DMS114 treated with DMSO at 0.1 percent for 48 hours (cell line): ENCODE results near the gene GUCY2C.
"Not testable (repeated sequence)": the region's sequence is repeated elsewhere in the genome, so short reads cannot be mapped to it uniquely, and the experiment has no call there.

Source experiments
- DNase-seq: peaks from one replicate; lab custom pipeline; 2025; ENCODE audit not compliant: unreplicated experiment; lab: John Stamatoyannopoulos, UW

Gene GUCY2C

GRCh38 chr12:14696265-14696741 lies at the start of gene GUCY2C:
Gene GUCY2C, minus strand, starts transcription at chr12:14696599. Its CDS starts 151 bp downstream, at chr12:14696448.
- no peak for DNase-seq

GRCh38 chr12:14743061-14743460 lies 46.7 kb upstream of the GUCY2C start:
- no peak for DNase-seq

GRCh38 chr12:14741942-14742341 lies 45.5 kb upstream of the GUCY2C start:
- no peak for DNase-seq

GRCh38 chr12:14741153-14741552 lies 44.8 kb upstream of the GUCY2C start:
- no peak for DNase-seq

GRCh38 chr12:14736441-14736840 lies 40.0 kb upstream of the GUCY2C start:
- not testable (repeated sequence) for DNase-seq

- no peak for DNase-seq
Observed at GRCh38 chr12:14731821-14732220, 35.4 kb upstream of the GUCY2C start.

GRCh38 chr12:14729586-14729985 lies 33.2 kb upstream of the GUCY2C start:
- no peak for DNase-seq

GRCh38 chr12:14723763-14724162 lies 27.4 kb upstream of the GUCY2C start:
- DNase-seq, result peak; percentile 69

GRCh38 chr12:14716848-14717444 lies 20.5 kb upstream of the GUCY2C start:
- peak; percentile 43 for DNase-seq

GRCh38 chr12:14714437-14714836 lies 18.0 kb upstream of the GUCY2C start:
- no peak for DNase-seq

- DNase-seq, result no peak
Observed at GRCh38 chr12:14710632-14711320, 14.4 kb upstream of the GUCY2C start.

- DNase-seq, result no peak
Observed at GRCh38 chr12:14701809-14702568, 5.6 kb upstream of the GUCY2C start.

- DNase-seq, result no peak
Observed at GRCh38 chr12:14700935-14701334, 4.5 kb upstream of the GUCY2C start.

GRCh38 chr12:14699923-14700322 lies 3.5 kb upstream of the GUCY2C start:
- no peak for DNase-seq

GRCh38 chr12:14698555-14698954 lies 2.2 kb upstream of the GUCY2C start:
- DNase-seq, result no peak

GRCh38 chr12:14695715-14696141 lies 671 bp downstream of the GUCY2C start:
- no peak for DNase-seq

- DNase-seq, result no peak
Observed at GRCh38 chr12:14694970-14695369, 1.4 kb downstream of the GUCY2C start.

- DNase-seq, result no peak
Observed at GRCh38 chr12:14694145-14694714, 2.2 kb downstream of the GUCY2C start.

- no peak for DNase-seq
Observed at GRCh38 chr12:14693116-14693515, 3.3 kb downstream of the GUCY2C start.

GRCh38 chr12:14691560-14691959 lies 4.8 kb downstream of the GUCY2C start:
- DNase-seq, result no peak

- DNase-seq, result no peak
Observed at GRCh38 chr12:14689996-14690395, 6.4 kb downstream of the GUCY2C start.

- no peak for DNase-seq
Observed at GRCh38 chr12:14689144-14689543, 7.3 kb downstream of the GUCY2C start.
